H1 (cell line): Measurements from ENCODE around the gene FRMPD4. TPM values are rescaled to one million over a fixed set of nuclear protein-coding genes. Genes with fewer than 3 reads are reported as not detected.

Experiments used
- BRCA1 ChIP-seq: IDR thresholded peaks from 2 replicates; pipeline ENCODE4 v1.6.1; 2012; ENCODE audit warnings: low read depth, low read length, improper control_type of control experiment
- CBX5 ChIP-seq: fragments of 300-800, 300-1000 bp; sonication (generic); IDR thresholded peaks from 2 replicates; pipeline ENCODE4 v1.7.1; 2016; ENCODE audit warnings: antibody characterized with exemption, low read length, low read depth
- SIRT6 ChIP-seq: IDR thresholded peaks from one replicate; pipeline ENCODE4 v1.7.1; 2012; ENCODE audit warnings: low read length, inconsistent platforms
- TCF12 ChIP-seq: IDR thresholded peaks from 2 replicates; pipeline ENCODE4 v1.6.1; 2011; ENCODE audit warnings: low read depth, mild to moderate bottlenecking, low read length
- TEAD4 ChIP-seq: IDR thresholded peaks from 2 replicates; pipeline ENCODE4 v1.6.1; 2012; ENCODE audit warnings: low read depth, low read length, inconsistent platforms, mixed read lengths
- polyA plus RNA-seq, 7 experiments: library from polyadenylated mRNA; depleted of rRNA in 3 of 7; stranded (reverse) in 5 of 7; unstranded in 2 of 7; fragments of >200 nt in 5 of 7; fragments of 200-250 nt in 2 of 7; gene quantifications; 1 replicate in 5 of 7; 2 replicates in 1 of 7; 4 replicates in 1 of 7; pipeline versions ENCODE4 v1.2.1 to v1.2.3, GENCODE V29; 2011 to 2013; ENCODE audit warnings: missing spikeins in 2 of 7, mixed read lengths in 2 of 7
- total RNA-seq: library from RNA; stranded (reverse); fragmentation: NEBNext Ultra II Directional; extraction: Animal tissue kit (Norgen Biotek cat#: 25700); gene quantifications from 2 replicates; pipeline ENCODE4 v1.2.1, GENCODE V29; 2021

The FRMPD4 gene
- total and polyA plus RNA-seq, 2 of the 8 experiments (the other 6 are each of a cell fraction or from before 2014, with no cell fraction given): 0.02 to 0.37 TPM

DNA sequence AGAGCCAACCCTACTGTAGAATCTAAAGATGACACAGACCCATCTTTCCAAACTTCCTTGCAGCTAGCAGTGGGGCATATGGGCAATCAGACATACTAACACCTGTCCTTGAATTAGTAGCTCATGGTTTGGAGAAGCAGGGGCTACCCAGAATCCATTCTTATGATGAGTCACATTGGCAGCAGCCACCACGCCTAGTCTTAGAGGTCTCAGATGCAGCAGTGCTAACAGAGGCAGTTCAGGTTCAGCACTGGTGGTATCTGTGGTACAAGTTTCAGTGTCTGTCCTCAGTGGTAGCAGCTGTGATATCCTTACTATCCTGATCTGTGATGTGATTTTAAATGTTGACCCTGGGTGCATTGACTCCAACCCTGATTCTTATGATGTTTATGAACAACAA is 68.1 kb downstream of the FRMPD4 start (continued):
- TF ChIP-seq SIRT6 (no peak), TCF12 (no peak), TEAD4 (no peak), BRCA1 (no peak), CBX5 (no peak)
